ENCODE results near the gene BABAM1.

The BABAM1 gene

DNA sequence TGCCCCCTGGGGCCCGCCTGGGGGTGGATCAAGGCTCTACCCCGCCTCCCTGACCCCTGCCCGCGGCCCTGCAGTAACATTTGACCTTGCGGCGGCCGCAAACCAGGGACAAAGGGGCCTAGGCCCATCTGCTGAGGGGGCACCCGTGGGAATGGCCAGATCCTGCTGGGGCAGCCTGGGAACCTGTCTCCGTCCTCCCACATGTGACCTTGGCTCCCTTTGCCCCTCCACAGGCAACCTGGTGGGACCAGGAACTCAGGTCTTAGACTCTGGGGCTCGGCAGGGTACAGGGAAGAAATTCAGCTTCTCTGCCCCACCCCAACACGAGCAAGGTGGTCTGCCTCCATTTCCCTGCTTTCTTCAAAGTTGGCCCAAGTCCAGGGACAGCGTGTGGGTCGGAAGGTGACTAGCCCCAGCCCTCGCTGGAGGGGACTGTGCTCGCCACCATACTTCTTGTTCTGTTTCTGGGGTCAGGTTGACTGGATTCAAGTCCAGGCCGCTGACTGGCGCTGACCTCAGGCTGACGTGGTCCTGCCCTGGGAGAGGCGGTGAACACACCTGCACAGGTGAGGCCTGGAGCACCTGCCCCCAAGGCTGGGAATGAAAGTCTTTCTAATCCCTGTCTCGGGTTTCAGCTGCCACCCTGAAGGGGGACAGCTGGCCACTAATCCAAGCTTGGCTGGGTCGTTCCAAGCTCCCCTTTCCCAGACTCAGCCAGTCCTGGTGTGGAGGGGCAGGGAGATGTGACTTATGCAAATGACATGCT, 19.0 kb upstream of the BABAM1 start:
- Mint-ChIP-seq H3K36me3 (ENCODE audit: insufficient read depth) (peaks cover 13% of the 10 kb centered on the region), H3K4me3 (no peak overlapping the region), H3K27me3 (peaks cover 0 to 8% of the 10 kb centered on the region in 2 donors), H3K27ac (peak overlapping the region in 1 of 2 donors; percentile 4), H3K4me1 (ENCODE audit: low read depth in 2 of 2) (peaks cover 10 to 12% of the 10 kb centered on the region in 2 donors), H3K9me3 (no peaks in the 10 kb centered on the region)
- no peak for ATAC-seq (replicated peaks)
- DNase-seq = no peak

DNA sequence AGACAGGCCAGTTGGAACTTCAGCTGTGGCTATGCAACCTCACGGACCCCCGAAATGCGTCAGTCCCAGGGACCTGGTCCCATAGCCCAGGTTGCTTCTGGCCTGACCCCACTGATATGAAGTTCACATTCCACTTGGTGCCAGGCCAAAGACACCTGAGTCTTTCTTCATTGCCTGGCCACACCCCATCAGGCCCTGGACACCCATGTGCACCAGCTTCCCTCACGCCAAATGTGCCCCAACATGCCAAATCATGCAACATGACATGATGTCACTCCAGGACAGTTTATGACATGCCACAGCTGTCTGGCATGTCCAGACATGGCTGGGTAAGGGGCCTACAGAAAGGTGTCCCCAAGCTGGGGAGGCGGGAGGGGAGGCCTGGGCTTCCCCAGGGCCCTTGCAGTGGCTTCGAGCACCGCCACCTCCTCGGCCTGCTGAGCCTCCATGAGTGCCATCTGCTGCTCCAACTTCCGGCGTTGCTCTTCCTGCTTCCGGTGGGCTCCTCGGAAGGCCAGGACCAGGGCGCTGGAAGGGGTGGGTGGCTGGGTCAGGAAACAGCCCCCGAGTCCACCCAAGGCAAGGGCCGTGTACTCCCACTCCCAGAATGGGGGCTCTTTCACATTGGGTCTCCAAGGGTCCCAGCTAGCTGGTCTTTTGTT, 17.2 kb upstream of the BABAM1 start:
- DNase-seq (no peak), ATAC-seq (replicated peaks) (no peak)
- H3K27me3 Mint-ChIP-seq = peaks cover 0 to 8% of the 10 kb centered on the region in 2 donors
- H3K36me3 Mint-ChIP-seq (ENCODE audit: insufficient read depth) = peaks cover 13% of the 10 kb centered on the region
- H3K4me1 Mint-ChIP-seq (ENCODE audit: low read depth in 2 of 2) = peaks cover 10 to 12% of the 10 kb centered on the region in 2 donors
- H3K4me3 Mint-ChIP-seq = no peak overlapping the region
- H3K9me3 Mint-ChIP-seq = no peaks in the 10 kb centered on the region
- no peak overlapping the region for H3K27ac Mint-ChIP-seq

DNA sequence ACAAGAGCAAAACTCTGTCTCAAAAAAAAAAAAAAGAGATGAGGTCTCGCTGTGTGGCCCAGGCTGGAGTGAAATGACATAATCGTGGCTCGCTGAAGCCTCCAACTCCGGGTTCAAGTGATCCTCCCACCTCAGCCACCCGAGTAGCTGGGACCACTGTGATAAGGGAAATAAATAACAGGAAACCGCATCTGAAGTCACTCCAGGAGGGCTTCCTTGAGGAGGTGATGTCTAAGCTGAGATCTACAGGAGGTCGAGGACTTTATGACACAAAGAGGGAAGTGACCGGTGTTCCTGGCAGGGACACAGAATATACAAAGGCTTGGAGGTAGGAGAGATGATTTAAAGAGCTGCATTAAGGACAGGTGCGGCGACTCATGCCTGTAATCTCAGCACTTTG, 12.6 kb upstream of the BABAM1 start:
- H3K9me3 Mint-ChIP-seq = no peaks in the 10 kb centered on the region
- no peaks in the 10 kb centered on the region for H3K27me3 Mint-ChIP-seq
- ATAC-seq (replicated peaks) (no peak), DNase-seq (no peak)
- H3K4me3 Mint-ChIP-seq = no peak overlapping the region
- no peaks in the 10 kb centered on the region for H3K4me1 Mint-ChIP-seq (ENCODE audit: low read depth in 2 of 2)
- peaks cover 2% of the 10 kb centered on the region for H3K36me3 Mint-ChIP-seq (ENCODE audit: insufficient read depth)
- H3K27ac Mint-ChIP-seq = no peak overlapping the region

DNA sequence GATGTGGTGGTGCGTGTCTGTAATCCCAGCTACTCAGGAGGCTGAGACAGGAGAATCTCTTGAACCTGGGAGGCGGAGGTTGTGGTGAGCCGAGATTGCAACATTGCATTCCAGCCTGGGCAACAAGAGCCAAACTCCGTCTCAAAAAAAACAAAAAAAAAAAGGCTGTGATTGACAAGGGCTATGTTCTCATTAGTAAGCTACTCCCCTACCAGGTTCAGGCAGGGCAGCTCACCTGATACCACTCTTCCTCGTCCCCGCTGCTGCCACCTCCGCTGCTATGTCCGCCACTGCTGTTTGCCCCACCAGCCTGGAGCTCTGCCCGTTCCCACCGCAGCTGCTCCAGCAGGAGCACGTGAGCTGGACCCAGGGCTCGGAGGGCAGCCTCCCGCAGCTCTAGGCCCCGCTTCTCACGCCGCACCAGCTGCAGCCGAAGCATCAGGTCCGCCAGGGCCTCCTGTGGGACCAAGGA, 12.1 kb upstream of the BABAM1 start:
- no peaks in the 10 kb centered on the region for H3K4me1 Mint-ChIP-seq (ENCODE audit: low read depth in 2 of 2)
- DNase-seq (no peak), ATAC-seq (replicated peaks) (no peak)
- H3K27ac Mint-ChIP-seq = no peak overlapping the region
- peaks cover 2% of the 10 kb centered on the region for H3K36me3 Mint-ChIP-seq (ENCODE audit: insufficient read depth)
- H3K27me3 Mint-ChIP-seq = no peaks in the 10 kb centered on the region
- no peaks in the 10 kb centered on the region for H3K9me3 Mint-ChIP-seq
- H3K4me3 Mint-ChIP-seq = no peak overlapping the region

DNA sequence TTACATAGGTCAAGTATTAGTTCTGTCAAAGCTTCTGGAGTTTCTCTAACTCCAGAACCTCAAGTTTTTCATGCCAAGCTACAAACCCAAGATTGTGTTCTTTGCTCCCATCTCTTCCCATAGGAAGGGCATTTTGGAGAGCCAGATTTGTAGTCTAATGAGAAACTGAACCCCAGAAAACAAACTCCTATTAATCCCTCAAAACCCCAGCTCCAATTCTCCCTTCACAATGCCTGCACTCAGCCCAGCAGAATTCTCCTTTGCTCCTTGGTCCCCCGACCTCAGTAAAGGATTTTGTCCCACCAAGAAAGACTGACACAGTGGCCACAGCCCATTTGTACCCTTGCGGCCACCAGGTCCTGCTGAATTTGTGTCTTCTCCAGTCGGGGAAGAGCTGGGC, 11.1 kb upstream of the BABAM1 start:
- no peak overlapping the region for H3K4me3 Mint-ChIP-seq
- H3K4me1 Mint-ChIP-seq (ENCODE audit: low read depth in 2 of 2) = peaks cover 6% of the 10 kb centered on the region in 2 donors
- H3K9me3 Mint-ChIP-seq = no peaks in the 10 kb centered on the region
- no peaks in the 10 kb centered on the region for H3K27me3 Mint-ChIP-seq
- peaks cover 2% of the 10 kb centered on the region for H3K36me3 Mint-ChIP-seq (ENCODE audit: insufficient read depth)
- DNase-seq = no peak
- H3K27ac Mint-ChIP-seq = no peak overlapping the region
- ATAC-seq (replicated peaks) = no peak

DNA sequence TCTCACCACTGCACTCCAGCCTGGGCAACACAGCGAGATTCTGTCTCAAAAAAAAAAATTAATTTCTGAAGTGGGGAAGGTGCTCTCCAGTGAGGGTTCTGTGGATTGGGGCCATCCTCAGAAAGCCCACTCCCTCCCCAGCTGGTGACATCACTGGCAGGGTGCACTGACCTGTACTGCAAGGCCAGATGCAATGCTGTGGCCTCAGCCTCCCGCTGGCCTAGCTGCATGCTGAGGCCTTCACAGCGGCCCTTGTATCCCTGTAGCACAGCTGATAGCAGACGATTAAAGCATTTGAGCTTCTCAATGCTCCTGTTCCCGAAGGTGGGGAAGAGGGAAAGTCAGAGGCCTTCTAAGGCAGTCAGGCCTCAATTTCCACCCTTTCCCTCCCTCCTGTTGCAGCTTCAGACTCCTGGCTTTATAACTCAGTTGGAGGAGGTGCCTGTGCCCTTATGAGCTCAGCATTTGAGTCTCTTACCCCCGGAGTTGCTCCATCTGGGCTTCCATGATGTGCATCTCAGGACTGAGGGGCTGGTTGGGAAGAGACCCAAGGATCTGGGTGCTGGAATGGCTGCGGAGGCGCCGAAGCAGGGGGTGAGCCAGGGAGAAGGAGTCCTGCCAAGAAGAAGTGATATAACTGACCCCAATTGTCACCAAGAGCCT, 8.0 kb upstream of the BABAM1 start:
- no peaks in the 10 kb centered on the region for H3K27me3 Mint-ChIP-seq
- no peak overlapping the region for H3K4me3 Mint-ChIP-seq
- H3K4me1 Mint-ChIP-seq (ENCODE audit: low read depth in 2 of 2) = peaks cover 6% of the 10 kb centered on the region in 2 donors
- no peaks in the 10 kb centered on the region for H3K36me3 Mint-ChIP-seq (ENCODE audit: insufficient read depth)
- no peaks in the 10 kb centered on the region for H3K9me3 Mint-ChIP-seq
- no peak for DNase-seq
- no peak for ATAC-seq (replicated peaks)
- H3K27ac Mint-ChIP-seq = no peak overlapping the region

DNA sequence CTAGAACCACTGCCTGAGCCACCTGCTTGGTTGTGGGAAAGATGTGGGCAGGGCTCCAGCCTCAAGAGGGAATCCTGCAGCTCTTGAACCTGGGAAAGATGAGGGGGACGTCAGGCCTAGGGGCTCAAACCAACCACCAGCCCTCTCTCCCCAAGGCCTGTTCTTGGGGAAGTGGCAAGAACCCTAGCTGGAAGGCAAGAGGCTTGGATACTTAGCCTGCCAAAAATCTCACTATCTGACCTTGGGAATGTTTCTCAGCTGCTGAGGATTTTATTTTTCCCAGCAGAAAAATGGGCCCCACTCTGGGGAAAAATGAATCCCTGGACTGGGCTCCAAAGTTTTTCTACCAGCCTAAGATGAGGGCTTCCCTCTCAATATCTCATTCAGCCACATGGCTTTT, 7.3 kb upstream of the BABAM1 start:
- H3K27ac Mint-ChIP-seq = no peak overlapping the region
- no peak for ATAC-seq (replicated peaks)
- H3K9me3 Mint-ChIP-seq = no peaks in the 10 kb centered on the region
- DNase-seq = no peak
- no peaks in the 10 kb centered on the region for H3K36me3 Mint-ChIP-seq (ENCODE audit: insufficient read depth)
- H3K4me1 Mint-ChIP-seq (ENCODE audit: low read depth in 2 of 2) = peaks cover 6% of the 10 kb centered on the region in 2 donors
- H3K4me3 Mint-ChIP-seq = no peak overlapping the region
- no peaks in the 10 kb centered on the region for H3K27me3 Mint-ChIP-seq

DNA sequence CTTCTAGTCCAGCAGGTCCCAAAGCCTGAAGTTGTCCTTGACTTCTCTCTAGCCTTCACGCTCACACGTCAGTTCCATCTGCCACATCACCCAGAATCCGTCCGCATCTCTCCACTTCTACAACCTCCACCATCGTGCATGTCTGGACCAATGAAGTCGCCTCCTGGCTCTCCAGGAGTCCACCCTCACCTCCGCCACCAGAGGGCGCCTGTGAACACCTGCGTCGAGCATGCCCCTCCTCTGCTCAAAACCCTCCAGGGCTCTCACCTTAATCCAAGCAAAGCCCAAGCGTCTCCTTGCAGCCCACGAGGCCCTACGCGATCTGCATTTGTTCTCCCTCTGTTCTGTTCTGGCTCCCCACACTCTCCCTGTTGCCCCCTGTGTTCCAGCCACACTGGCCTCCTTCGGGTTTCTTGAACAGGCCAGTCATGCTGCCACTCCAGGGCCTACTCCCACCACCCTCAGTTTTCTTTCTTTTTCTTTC, 6.4 kb upstream of the BABAM1 start:
- Mint-ChIP-seq H3K4me3 (no peak overlapping the region), H3K36me3 (ENCODE audit: insufficient read depth) (no peaks in the 10 kb centered on the region), H3K27ac (no peak overlapping the region), H3K27me3 (no peaks in the 10 kb centered on the region), H3K4me1 (ENCODE audit: low read depth in 2 of 2) (peaks cover 6% of the 10 kb centered on the region in 2 donors), H3K9me3 (no peaks in the 10 kb centered on the region)
- ATAC-seq (replicated peaks) (peak; percentile 100), DNase-seq (peak; percentile 85 to 91 (median 87))

DNA sequence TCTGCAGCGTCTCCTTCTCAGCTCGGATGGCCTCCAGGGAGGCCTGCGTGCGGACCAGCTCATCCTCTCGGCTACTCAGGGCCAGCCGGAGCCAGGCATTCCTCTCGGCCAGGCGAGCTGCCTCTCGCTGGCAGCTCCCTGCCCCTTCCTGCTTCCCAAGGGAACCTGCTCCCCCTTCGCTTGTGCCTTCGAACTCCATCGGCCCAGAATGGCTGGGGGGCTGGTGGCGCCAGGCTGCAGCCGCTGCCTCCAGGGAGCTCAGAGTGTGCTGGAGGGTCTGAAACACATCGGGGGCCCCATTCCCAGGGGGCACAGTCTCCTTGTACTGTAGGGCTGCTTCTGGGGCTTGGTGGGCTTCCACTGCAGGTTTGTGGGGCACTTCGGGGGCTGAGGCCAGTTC, 4.7 kb upstream of the BABAM1 start:
- DNase-seq (no peak), ATAC-seq (replicated peaks) (no peak)
- H3K4me3 Mint-ChIP-seq = no peak overlapping the region
- H3K4me1 Mint-ChIP-seq (ENCODE audit: low read depth in 2 of 2) = peaks cover 12 to 13% of the 10 kb centered on the region in 2 donors
- H3K36me3 Mint-ChIP-seq (ENCODE audit: insufficient read depth) = peaks cover 9% of the 10 kb centered on the region
- peak overlapping the region in 1 of 2 donors; percentile 39 for H3K27ac Mint-ChIP-seq
- H3K27me3 Mint-ChIP-seq = no peaks in the 10 kb centered on the region
- H3K9me3 Mint-ChIP-seq = no peaks in the 10 kb centered on the region

DNA sequence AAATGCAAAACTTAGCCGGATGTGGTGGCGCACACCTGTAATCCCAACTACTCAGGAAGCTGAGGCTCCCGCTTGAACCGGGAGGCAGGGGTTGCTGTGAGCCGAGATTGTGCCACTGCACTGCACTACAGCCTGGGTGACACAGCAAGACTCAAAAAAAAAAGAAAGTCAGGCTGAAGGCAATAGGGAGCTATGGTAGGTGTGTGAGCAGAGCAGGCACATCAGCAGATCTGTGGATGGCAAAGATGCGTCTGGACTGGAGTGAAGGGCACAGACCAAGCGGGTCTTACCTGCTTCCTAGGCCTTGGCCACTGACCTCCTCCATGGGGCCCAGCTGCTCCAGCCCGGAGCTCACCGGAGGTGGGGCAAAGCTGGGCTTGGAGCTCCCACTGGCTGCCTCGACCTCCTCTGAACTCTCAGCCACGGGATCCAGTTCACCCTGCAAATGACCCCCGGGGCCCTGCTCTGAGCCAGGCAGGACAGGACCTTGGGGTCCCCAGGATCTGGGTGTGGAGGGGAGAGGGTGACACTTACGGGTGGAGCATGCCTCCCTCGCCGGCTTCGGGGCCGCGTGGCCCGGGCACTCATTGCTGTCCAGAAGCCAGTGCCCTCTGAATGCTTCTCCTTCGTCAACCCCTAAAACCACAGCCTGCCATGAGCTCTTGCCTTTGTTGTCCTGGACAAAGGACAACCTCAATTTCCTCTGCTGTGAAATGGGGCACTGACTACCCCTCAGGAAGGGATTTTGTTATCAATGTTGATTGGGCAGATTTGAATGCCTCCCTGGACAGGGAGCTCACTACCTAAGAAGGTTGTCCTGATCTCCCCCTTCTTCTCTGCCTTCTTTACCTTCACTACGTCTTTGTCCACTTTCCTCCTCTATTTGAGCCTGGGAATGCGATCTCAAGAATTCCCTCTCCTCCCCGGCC, 3.3 kb upstream of the BABAM1 start:
- no peaks in the 10 kb centered on the region for H3K9me3 Mint-ChIP-seq
- DNase-seq (no peak), ATAC-seq (replicated peaks) (no peak)
- no peak overlapping the region for H3K27ac Mint-ChIP-seq
- peaks cover 11% of the 10 kb centered on the region for H3K36me3 Mint-ChIP-seq (ENCODE audit: insufficient read depth)
- H3K27me3 Mint-ChIP-seq = no peaks in the 10 kb centered on the region
- peaks cover 17 to 19% of the 10 kb centered on the region in 2 donors for H3K4me1 Mint-ChIP-seq (ENCODE audit: low read depth in 2 of 2)
- peak overlapping the region in 1 of 2 donors; percentile 34 for H3K4me3 Mint-ChIP-seq

DNA sequence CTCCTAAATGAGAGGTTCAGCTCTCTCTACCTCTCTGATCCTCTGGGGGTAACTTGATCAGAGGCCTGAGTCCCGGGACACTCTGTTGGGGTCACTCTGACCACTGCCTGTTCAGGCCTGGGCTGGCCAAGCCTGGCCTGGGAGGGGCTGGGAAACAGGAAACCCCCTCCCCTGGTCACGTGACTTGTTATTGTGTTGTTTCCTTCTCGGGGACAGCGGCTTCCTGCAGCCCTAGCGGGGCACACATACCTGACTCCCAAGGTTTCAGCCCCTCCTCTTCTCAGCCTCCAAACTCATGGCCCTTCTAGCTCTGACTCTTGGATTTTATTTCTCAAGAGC, 2.6 kb upstream of the BABAM1 start, which contains the start of gene USHBP1:
USHBP1 (minus strand) TSS at position 105 of the 339 bp plus-strand sequence. CDS start 446 bp downstream, outside the sequence.
- peak within 1 kb of the TSS in 1 of 2 donors; percentile 34 for H3K4me3 Mint-ChIP-seq
- no peaks in the 10 kb centered on the region for H3K27me3 Mint-ChIP-seq
- peaks cover 17 to 19% of the 10 kb centered on the region in 2 donors for H3K4me1 Mint-ChIP-seq (ENCODE audit: low read depth in 2 of 2)
- DNase-seq = no peak
- no peak for ATAC-seq (replicated peaks)
- H3K9me3 Mint-ChIP-seq = no peaks in the 10 kb centered on the region
- peaks cover 16% of the 10 kb centered on the region for H3K36me3 Mint-ChIP-seq (ENCODE audit: insufficient read depth)
- H3K27ac Mint-ChIP-seq = no peak within 1 kb of the TSS

DNA sequence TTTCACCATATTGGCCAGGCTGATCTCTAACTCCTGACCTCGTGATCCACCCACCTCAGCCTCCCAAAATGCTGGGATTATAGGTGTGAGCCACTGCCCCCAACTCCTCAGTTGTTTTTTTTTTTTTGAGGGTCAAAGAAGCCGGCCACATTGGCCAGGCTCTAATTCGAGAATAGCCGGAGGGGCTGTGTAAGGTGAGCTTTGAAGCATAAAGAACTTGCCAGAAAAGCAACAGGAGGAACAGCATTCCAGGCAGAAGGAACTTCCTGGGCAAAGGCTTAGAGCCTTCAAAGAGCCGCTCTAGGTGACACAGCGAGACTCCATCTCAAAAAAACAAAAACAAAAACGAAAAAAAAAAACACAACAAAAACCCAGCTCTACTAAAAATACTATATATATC, 1.2 kb upstream of the BABAM1 start:
- H3K9me3 Mint-ChIP-seq = no peaks in the 10 kb centered on the region
- ATAC-seq (replicated peaks) (no peak), DNase-seq (no peak)
- peaks cover 12 to 13% of the 10 kb centered on the region in 2 donors for H3K4me1 Mint-ChIP-seq (ENCODE audit: low read depth in 2 of 2)
- no peak overlapping the region for H3K27ac Mint-ChIP-seq
- peaks cover 30% of the 10 kb centered on the region for H3K36me3 Mint-ChIP-seq (ENCODE audit: insufficient read depth)
- no peak overlapping the region for H3K4me3 Mint-ChIP-seq
- H3K27me3 Mint-ChIP-seq = no peaks in the 10 kb centered on the region

DNA sequence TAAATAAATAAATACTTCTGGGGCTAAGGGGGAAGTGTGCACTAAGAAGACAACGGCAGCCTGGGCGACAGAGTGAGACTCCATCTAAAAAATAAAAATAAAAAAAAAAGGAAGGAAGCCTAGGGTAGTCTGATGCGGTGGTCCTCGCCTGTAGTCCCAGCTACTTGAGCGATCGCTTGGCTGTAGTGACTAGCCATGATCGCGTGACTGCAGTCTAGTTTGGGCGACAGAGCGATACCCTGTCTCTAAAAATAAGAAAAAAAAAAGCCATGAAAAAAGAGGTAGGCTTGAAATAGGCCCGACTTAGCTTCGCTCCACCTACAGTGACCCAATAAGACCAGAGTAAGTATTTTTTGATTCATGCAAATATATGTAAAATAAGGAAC, 661 bp upstream of the BABAM1 start:
- ATAC-seq (replicated peaks) (no peak), DNase-seq (no peak)
- H3K27me3 Mint-ChIP-seq = no peaks in the 10 kb centered on the region

More for the DNA sequence above, 661 bp upstream of the BABAM1 start:
- peak overlapping the region; percentile 32 to 84 for H3K27ac Mint-ChIP-seq
- H3K9me3 Mint-ChIP-seq = no peaks in the 10 kb centered on the region
- peaks cover 36% of the 10 kb centered on the region for H3K36me3 Mint-ChIP-seq (ENCODE audit: insufficient read depth)
- peaks cover 13% of the 10 kb centered on the region in 2 donors for H3K4me1 Mint-ChIP-seq (ENCODE audit: low read depth in 2 of 2)
- peak overlapping the region; percentile 71 to 83 for H3K4me3 Mint-ChIP-seq
